HG03565 (cell line): ENCODE measurements around the gene RASAL2.
"Not testable (repeated sequence)": the region's sequence is repeated elsewhere in the genome, so short reads cannot be mapped to it uniquely, and the experiment has no call there.

Source experiments
- ATAC-seq: cut with Tn5 transposase; IDR thresholded peaks from one replicate; pipeline ENCODE4 v1.9.1; 2021; ENCODE audit warnings: mild to moderate bottlenecking, moderate library complexity; ENCODE audit not compliant: unreplicated experiment

RASAL2 gene

GRCh38 chr1:178066908-178067614 is 26.8 kb upstream of the RASAL2 start:
- peak; percentile 98 for ATAC-seq

GRCh38 chr1:178071811-178072210 is 22.1 kb upstream of the RASAL2 start:
- ATAC-seq = no peak

GRCh38 chr1:178072326-178072725 is 21.6 kb upstream of the RASAL2 start:
- no peak for ATAC-seq

- no peak for ATAC-seq
Observed at GRCh38 chr1:178075333-178075732, 18.6 kb upstream of the RASAL2 start.

GRCh38 chr1:178076607-178077006 is 17.3 kb upstream of the RASAL2 start:
- no peak for ATAC-seq

- ATAC-seq = no peak
Observed at GRCh38 chr1:178077917-178078316, 16.0 kb upstream of the RASAL2 start.

GRCh38 chr1:178086294-178086693 is 7.6 kb upstream of the RASAL2 start:
- no peak for ATAC-seq

GRCh38 chr1:178086766-178087165 is 7.1 kb upstream of the RASAL2 start:
- peak; percentile 40 for ATAC-seq

- no peak for ATAC-seq
Observed at GRCh38 chr1:178088651-178089050, 5.3 kb upstream of the RASAL2 start.

- ATAC-seq = not testable (repeated sequence)
Observed at GRCh38 chr1:178091454-178091853, 2.5 kb upstream of the RASAL2 start.

- ATAC-seq = no peak
Observed at GRCh38 chr1:178091986-178092745, 1.7 kb upstream of the RASAL2 start.

- no peak for ATAC-seq
Observed at GRCh38 chr1:178092878-178093493, 918 bp upstream of the RASAL2 start.

GRCh38 chr1:178093494-178093950 is 382 bp upstream of the RASAL2 start:
- peak; percentile 79 for ATAC-seq

GRCh38 chr1:178094739-178095645 is 1.1 kb downstream of the RASAL2 start:
- ATAC-seq = no peak

GRCh38 chr1:178096421-178096820 is 2.5 kb downstream of the RASAL2 start:
- ATAC-seq = no peak

GRCh38 chr1:178098262-178098661 is 4.4 kb downstream of the RASAL2 start:
- ATAC-seq = no peak

GRCh38 chr1:178101266-178101630 is 7.3 kb downstream of the RASAL2 start:
- no peak for ATAC-seq

GRCh38 chr1:178101654-178102053 is 7.8 kb downstream of the RASAL2 start:
- ATAC-seq = no peak

- ATAC-seq = no peak
Observed at GRCh38 chr1:178102218-178102617, 8.3 kb downstream of the RASAL2 start.

GRCh38 chr1:178107823-178108222 is 13.9 kb downstream of the RASAL2 start:
- ATAC-seq = no peak
